Activated T-cell treated with anti-CD3 and anti-CD28 coated beads, Interleukin-2, amount 50 U/mL, for 24 hours (primary cell): ENCODE measurements around the gene TNFSF13B.
A peak's percentile ranks its signal among the peaks of the same experiment; 100 is the strongest.
"Not testable (repeated sequence)": the region's sequence is repeated elsewhere in the genome, so short reads cannot be mapped to it uniquely, and the experiment has no call there.

ENCODE experiments used
- DNase-seq: peaks from one replicate; pipeline ENCODE4 v3.0.0-alpha.2; 2020
- H3K27ac Mint-ChIP-seq: 2 replicates; pipeline ENCODE4 v1.8.0; 2020; ENCODE audit warnings: mild to moderate bottlenecking, mixed read lengths
- H3K27me3 Mint-ChIP-seq: 2 replicates; pipeline ENCODE4 v1.8.0; 2020; ENCODE audit warnings: mixed read lengths
- H3K36me3 Mint-ChIP-seq: 2 replicates; pipeline ENCODE4 v1.8.0; 2020; ENCODE audit warnings: low read depth, mixed read lengths
- H3K4me1 Mint-ChIP-seq: 2 replicates; pipeline ENCODE4 v1.8.0; 2020; ENCODE audit warnings: low read depth, mixed read lengths
- H3K4me3 Mint-ChIP-seq: 2 replicates; pipeline ENCODE4 v1.8.0; 2020; ENCODE audit warnings: mild to moderate bottlenecking, moderate library complexity, mixed read lengths
- H3K9me3 Mint-ChIP-seq: 2 replicates; pipeline ENCODE4 v1.8.0; 2020; ENCODE audit warnings: mixed read lengths

The TNFSF13B gene

DNA sequence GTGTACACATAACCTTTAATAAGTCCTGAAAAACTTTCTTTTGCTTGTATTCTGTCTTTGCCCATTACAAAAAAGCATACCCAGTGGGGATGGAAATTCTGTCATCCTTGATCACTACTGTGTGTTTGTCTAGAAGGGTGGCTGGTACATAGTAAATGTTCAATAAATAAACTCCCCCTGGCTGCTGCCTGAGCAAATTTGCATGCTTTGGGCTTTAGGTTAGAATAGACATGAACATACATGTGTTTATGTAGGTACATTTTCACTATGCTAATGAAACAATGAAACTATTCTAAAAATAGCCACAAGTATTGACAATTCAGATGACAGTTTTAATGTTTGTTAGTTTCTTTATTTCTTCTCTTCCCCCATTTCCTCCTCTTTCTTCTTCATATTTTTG is 36.1 kb downstream of the TNFSF13B start:
- no peak overlapping the region for H3K27ac Mint-ChIP-seq
- peaks cover 5% of the 10 kb centered on the region for H3K9me3 Mint-ChIP-seq
- H3K27me3 Mint-ChIP-seq: no peaks in the 10 kb centered on the region
- H3K36me3 Mint-ChIP-seq: peaks cover 13% of the 10 kb centered on the region
- DNase-seq: no peak
- peaks cover 13% of the 10 kb centered on the region for H3K4me1 Mint-ChIP-seq
- H3K4me3 Mint-ChIP-seq: no peak overlapping the region

DNA sequence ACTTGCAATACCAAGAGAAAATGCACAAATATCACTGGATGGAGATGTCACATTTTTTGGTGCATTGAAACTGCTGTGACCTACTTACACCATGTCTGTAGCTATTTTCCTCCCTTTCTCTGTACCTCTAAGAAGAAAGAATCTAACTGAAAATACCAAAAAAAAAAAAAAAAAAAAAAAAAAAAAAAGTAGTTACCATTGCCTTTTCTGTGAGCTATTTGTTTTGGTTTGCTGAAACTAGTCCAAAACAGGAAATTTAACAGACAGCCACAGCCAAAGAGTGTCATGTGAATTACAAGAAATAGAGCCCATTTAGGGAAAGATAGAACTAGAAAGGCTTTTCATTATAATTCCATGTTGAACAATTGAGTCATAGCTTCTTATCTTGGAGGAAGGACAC is 37.3 kb downstream of the TNFSF13B start:
- DNase-seq: no peak
- peaks cover 13% of the 10 kb centered on the region for H3K36me3 Mint-ChIP-seq
- no peaks in the 10 kb centered on the region for H3K27me3 Mint-ChIP-seq
- H3K4me3 Mint-ChIP-seq: no peak overlapping the region
- H3K27ac Mint-ChIP-seq: no peak overlapping the region
- peaks cover 5% of the 10 kb centered on the region for H3K9me3 Mint-ChIP-seq
- peaks cover 13% of the 10 kb centered on the region for H3K4me1 Mint-ChIP-seq

DNA sequence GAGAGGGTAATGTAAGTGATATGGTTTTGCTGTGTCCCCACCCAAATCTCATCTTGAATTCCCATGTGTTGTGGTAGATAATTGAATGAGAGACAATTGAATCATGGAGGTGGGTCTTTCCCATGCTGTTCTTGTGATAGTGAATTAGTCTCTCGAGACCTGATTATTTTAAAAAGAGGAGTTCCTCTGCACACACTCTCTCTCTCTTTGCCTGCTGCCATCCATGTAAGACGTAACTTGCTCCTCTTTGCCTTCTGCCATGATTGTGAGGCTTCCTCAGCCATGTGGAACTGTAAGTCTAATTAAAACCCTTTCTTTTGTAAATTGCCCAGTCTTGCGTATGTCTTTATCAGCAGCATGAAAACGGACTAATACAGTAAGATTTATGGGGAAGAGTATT is 42.1 kb downstream of the TNFSF13B start:
- DNase-seq, H3K9me3 Mint-ChIP-seq, H3K4me1 Mint-ChIP-seq, H3K36me3 Mint-ChIP-seq, H3K27me3 Mint-ChIP-seq, H3K27ac Mint-ChIP-seq, H3K4me3 Mint-ChIP-seq: not testable (repeated sequence)

DNA sequence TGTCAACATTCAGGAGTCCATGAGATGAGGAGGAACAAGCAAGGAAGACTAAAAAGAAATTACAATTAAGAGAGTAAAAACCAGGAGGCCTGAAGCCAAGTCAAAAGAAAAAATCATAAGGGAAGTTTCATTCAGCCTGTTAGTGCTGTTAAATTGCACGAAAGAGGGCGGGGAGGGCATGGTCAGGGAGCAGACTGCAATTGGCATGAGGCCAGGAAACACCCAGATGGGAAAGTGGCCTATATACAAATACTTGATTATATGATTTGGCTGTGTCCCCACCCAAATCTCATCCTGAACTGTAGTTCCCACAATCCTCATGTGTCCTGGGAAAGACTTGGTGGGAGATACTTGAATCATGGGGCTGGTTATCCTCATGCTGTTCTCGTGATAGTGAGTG is 43.9 kb downstream of the TNFSF13B start:
- Mint-ChIP-seq H3K27me3 (no peaks in the 10 kb centered on the region), H3K36me3 (peaks cover 4% of the 10 kb centered on the region), H3K27ac (no peak overlapping the region), H3K4me3 (no peak overlapping the region), H3K4me1 (no peaks in the 10 kb centered on the region), H3K9me3 (peaks cover 5% of the 10 kb centered on the region)
- no peak for DNase-seq

DNA sequence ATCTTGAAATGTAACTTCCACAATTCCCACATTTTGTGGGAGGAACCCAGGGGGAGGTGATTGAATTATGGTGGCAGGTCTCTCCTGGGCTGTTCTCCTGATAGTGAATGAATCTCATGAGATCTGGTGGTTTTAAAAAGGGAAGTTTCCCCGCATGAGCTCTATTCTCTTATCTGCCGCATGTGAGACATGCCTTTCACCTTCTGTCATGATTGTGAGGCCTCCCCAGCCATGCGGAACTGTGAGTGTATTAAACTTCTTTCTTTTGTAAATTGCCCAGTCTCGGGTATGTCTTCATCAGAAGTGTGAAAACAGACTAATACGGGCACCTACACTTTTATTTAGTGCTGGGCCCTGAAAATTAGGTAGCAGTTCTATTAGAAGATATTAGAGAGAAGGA is 45.8 kb downstream of the TNFSF13B start:
- Mint-ChIP-seq H3K4me1 (no peaks in the 10 kb centered on the region), H3K36me3 (no peaks in the 10 kb centered on the region), H3K27ac (no peak overlapping the region), H3K9me3 (no peaks in the 10 kb centered on the region), H3K4me3 (no peak overlapping the region), H3K27me3 (peaks cover 6% of the 10 kb centered on the region)
- DNase-seq: no peak

DNA sequence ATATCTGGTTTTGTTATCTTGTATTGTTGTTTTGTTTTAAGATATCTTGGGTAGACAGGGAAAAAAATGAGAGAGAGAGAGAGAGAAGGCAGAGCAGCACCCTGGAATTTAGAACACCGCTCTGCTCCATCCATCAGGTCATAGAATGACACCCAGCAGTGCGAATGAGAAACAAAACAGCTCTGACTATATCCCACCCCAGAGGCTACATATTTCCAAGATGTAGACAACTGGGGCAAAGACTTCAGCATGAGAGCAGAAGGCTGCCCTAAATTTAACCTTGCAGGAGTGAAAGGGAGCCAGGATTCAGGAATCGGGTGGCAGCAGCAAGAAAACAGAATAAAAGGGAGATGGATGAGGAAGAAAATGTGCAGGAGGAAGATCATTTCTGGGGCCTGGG is 46.5 kb downstream of the TNFSF13B start:
- H3K27ac Mint-ChIP-seq: no peak overlapping the region

DNA sequence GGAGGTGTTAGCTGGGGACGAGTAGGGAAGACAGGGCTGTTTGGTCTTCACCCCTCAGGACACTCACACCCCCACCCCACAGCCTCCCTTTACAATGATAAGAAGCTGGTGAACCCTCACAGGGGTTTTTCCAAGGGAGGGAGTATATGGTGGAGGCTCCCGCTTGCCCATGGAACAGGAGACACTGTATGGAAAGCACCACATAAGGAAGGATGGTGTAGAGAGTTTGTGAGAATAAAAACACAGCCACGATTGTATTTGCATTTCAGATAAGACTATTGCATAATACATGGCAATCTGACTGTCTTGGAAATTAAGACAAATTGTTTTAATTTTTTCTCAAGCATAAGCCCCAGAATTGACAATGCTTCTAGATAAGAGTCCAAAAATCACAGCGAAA is 46.9 kb downstream of the TNFSF13B start:
- H3K27ac Mint-ChIP-seq: no peak overlapping the region
- peaks cover 6% of the 10 kb centered on the region for H3K27me3 Mint-ChIP-seq
- H3K4me1 Mint-ChIP-seq: no peaks in the 10 kb centered on the region
- no peaks in the 10 kb centered on the region for H3K36me3 Mint-ChIP-seq
- H3K4me3 Mint-ChIP-seq: no peak overlapping the region
- DNase-seq: no peak
- no peaks in the 10 kb centered on the region for H3K9me3 Mint-ChIP-seq

More for the DNA sequence above, 46.5 kb downstream of the TNFSF13B start:
- Mint-ChIP-seq H3K4me3 (no peak overlapping the region), H3K36me3 (no peaks in the 10 kb centered on the region), H3K9me3 (no peaks in the 10 kb centered on the region), H3K4me1 (no peaks in the 10 kb centered on the region), H3K27me3 (peaks cover 6% of the 10 kb centered on the region)
- DNase-seq: no peak

DNA sequence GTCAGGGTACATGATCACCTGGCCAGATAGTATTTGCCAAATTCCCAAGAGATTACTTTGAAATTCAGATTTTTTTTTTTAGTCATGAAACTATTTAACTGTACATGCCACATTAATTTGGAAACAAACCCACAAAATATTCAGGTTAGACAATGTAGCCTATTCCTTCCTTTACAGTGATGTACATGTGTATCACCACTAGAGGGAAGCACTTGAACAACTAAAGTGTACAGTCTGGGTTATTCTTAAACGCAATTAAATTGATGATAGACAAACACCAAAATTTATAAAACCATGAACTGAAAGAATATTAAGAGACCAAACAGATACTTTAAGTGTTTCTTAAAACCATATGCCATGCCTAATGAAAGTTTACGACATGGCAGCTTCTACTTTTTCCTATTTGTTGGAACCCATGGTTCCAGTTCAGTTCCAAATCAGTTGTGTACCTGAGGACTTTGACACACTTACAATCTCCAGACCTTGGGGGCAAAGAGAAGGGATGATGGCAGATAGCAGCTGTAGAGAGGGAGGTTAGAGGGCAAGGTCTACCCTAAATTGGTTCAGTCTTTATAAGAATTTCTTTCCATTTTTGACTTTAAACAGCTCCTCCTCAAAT is 52.8 kb downstream of the TNFSF13B start:
- DNase-seq: no peak
- H3K27me3 Mint-ChIP-seq: peaks cover 6% of the 10 kb centered on the region
- H3K9me3 Mint-ChIP-seq: no peaks in the 10 kb centered on the region
- no peak overlapping the region for H3K27ac Mint-ChIP-seq
- H3K4me3 Mint-ChIP-seq: no peak overlapping the region
- peaks cover 15% of the 10 kb centered on the region for H3K4me1 Mint-ChIP-seq
- no peaks in the 10 kb centered on the region for H3K36me3 Mint-ChIP-seq

DNA sequence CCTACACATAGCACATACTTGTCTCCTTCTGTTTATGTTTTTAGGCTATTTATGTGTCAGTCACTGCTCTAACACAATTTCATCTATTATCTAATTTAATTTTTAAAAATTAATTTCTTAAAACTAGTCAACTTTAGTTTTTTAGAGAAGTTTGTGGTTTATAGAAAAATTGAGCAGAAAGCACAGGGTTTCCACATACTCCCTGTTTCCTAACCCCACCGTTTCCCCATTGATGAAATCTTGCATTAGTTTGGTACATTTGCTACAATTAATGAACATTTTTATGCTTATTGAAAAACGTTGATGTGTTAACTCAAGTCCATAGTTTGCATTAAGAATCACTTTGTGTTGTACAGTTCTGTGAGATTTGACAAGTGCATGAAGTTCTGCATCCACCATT is 53.5 kb downstream of the TNFSF13B start:
- Mint-ChIP-seq H3K4me1 (peaks cover 15% of the 10 kb centered on the region), H3K4me3 (no peak overlapping the region), H3K36me3 (no peaks in the 10 kb centered on the region), H3K27ac (no peak overlapping the region), H3K9me3 (no peaks in the 10 kb centered on the region), H3K27me3 (peaks cover 8% of the 10 kb centered on the region)
- DNase-seq: no peak

DNA sequence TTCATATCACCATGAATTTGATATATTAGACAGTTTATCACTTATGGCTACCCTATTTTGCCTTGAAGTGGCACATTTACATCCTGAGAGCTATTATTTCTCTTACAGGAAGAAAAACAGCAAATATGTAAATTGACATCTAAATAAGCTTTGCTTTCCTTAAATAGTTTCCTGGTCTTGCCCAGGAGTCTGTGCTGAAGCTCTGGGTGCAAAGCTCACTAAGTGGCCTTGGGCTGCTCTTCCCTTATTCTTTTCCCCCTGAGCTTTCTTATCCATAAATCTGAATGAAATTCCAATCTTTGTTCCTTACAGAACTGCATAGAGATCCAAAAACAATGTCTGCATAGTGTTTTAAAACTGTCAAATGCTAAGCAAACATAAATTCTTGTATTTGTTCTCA is 56.3 kb downstream of the TNFSF13B start:
- Mint-ChIP-seq H3K36me3 (no peaks in the 10 kb centered on the region), H3K4me1 (peaks cover 15% of the 10 kb centered on the region), H3K4me3 (no peak overlapping the region), H3K27ac (no peak overlapping the region), H3K27me3 (peaks cover 13% of the 10 kb centered on the region), H3K9me3 (no peaks in the 10 kb centered on the region)
- DNase-seq: no peak

DNA sequence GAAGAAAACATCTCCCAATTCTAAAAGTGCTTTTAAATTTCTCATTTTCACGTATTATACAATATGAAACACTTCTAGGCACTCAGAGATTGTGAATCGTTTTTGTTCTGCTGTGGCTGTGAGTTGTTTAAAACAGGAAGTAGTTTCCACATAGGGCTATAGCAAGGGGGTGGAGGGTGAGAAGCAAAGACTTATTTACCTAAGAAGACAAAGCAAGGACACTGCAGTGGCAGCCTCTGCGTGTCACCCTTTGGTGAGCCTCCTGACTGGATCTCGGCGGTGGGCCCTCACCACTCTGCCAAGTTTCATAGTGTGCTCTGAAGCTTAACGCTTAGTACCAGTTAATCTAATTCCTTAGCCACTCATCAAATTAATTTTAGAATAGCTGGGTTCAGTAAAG is 56.8 kb downstream of the TNFSF13B start:
- H3K36me3 Mint-ChIP-seq: no peaks in the 10 kb centered on the region
- H3K27me3 Mint-ChIP-seq: peaks cover 13% of the 10 kb centered on the region
- peaks cover 15% of the 10 kb centered on the region for H3K4me1 Mint-ChIP-seq
- DNase-seq: no peak
- H3K9me3 Mint-ChIP-seq: no peaks in the 10 kb centered on the region
- H3K27ac Mint-ChIP-seq: no peak overlapping the region
- H3K4me3 Mint-ChIP-seq: no peak overlapping the region

DNA sequence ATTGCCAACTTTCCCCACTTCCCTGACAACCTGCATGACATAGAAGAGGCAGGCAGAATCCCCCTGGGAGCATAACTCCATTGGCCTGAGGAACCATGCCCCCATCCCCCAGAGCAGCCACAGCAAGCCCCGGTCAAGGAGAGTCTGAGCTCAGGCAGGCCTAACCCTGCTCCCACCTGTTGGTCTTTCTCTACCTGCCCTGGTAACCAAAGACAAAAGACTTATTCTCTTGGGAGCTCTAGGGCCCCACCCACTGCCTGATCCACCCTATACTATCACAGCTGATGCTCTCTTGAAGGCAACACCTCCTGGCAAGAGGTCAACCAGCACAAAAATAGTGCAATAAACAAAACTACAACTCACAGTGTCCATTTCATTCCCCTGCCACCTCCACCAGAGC is 59.3 kb downstream of the TNFSF13B start:
- H3K27me3 Mint-ChIP-seq: peaks cover 13% of the 10 kb centered on the region
- H3K27ac Mint-ChIP-seq: no peak overlapping the region

DNA sequence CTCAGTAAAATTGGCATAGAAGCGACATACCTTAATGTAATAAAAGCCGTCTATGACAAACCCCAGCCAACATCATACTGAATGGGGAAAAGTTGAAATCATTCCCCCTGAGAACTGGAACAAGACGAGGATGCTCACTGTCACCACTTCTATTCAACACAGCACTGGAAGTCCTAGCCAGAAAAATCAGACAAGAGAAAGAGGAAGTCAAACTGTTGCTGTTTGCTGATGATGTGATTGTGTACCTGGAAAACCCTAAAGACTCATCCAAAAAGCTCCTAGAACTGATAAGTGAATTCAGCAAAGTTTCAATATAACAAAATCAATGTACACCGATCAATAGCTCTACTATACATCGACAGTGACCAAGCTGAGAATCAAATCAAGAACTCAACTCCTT is 63.3 kb downstream of the TNFSF13B start:
- no peak overlapping the region for H3K4me3 Mint-ChIP-seq
- no peaks in the 10 kb centered on the region for H3K36me3 Mint-ChIP-seq
- H3K27ac Mint-ChIP-seq: no peak overlapping the region
- H3K27me3 Mint-ChIP-seq: peaks cover 13% of the 10 kb centered on the region
- H3K9me3 Mint-ChIP-seq: no peaks in the 10 kb centered on the region
- DNase-seq: no peak
- H3K4me1 Mint-ChIP-seq: no peaks in the 10 kb centered on the region

More for the DNA sequence above, 59.3 kb downstream of the TNFSF13B start:
- Mint-ChIP-seq H3K4me3 (no peak overlapping the region), H3K4me1 (peaks cover 11% of the 10 kb centered on the region), H3K9me3 (no peaks in the 10 kb centered on the region), H3K36me3 (no peaks in the 10 kb centered on the region)
- DNase-seq: no peak

DNA sequence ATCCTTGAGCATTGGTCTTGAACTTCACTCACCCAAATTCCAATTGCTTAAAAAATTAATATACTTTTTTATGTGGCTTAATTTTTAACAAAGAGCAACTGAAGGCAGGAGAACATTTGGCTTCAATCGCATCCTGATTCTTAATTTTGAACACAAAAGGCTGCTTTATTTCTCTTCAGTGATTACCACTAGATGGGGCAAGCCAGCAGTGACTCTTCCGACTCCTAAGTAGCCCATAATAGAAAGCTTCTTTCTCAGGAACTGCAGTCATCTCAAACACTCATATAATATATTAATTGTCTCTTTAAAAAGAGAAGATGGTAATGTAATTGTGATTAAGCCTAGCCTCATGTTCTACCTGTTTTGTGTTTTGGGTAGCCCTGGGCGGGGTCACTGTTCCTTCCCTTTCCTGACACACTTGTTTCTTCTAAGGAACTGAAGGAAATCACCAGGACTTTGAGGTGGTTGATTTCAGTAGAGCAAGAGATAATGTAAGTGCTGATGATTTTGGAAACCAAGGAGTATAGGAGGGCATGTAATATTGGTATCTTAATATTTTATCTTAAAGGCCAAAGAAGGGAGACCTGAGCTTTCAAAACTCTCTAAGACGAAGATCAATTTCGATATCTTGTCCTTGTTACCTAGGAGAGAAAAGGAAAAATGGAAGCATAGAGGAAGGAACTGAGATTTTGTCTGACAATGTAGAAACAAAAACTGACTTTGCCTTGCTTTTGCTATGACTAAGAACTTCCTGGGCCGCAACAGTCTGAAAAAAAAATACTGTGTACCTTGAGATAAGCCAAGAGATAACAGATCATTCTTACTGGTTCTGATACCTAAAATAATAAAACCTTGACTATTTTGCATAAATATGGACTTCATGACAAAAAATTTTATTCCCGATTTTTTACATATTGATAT is 73.1 kb downstream of the TNFSF13B start:
- DNase-seq: no peak
- Mint-ChIP-seq H3K27ac (peak overlapping the region; percentile 68), H3K9me3 (no peaks in the 10 kb centered on the region), H3K4me1 (peaks cover 30% of the 10 kb centered on the region), H3K4me3 (peak overlapping the region; percentile 26), H3K36me3 (no peaks in the 10 kb centered on the region), H3K27me3 (no peaks in the 10 kb centered on the region)

DNA sequence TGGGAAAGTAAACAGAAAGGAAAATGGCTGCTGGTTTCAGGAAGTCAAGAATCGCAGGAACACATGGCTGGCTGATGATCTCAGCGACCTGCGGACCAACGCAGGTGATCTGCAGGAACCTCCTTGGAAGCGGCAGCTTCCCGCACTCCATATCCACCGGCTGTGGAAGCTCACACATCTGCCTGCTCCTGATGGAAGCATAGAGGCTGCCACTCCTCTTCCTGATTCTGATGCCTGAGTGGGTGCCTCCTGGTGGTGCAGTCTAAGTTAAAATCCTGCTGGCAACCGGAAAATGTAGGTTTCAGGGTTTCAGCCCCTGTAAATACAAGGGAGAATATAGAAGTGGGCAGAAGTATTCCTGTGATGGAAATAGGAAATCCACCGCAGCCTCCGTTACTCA is 75.5 kb downstream of the TNFSF13B start:
- Mint-ChIP-seq H3K27ac (no peak overlapping the region), H3K27me3 (no peaks in the 10 kb centered on the region), H3K9me3 (no peaks in the 10 kb centered on the region), H3K4me1 (peaks cover 32% of the 10 kb centered on the region), H3K36me3 (no peaks in the 10 kb centered on the region), H3K4me3 (no peak overlapping the region)
- DNase-seq: no peak
